H1 (cell line): ENCODE data around the gene APOBEC2.

Experiments
- CEBPB ChIP-seq: IDR thresholded peaks from 2 replicates; pipeline ENCODE4 v1.6.1; 2012; ENCODE audit warnings: low read depth, low read length
- EP300 ChIP-seq, 2 experiments: IDR thresholded peaks; 1 replicate in 1 of 2; 2 replicates in 1 of 2; pipeline ENCODE4 v1.6.1; 2011 to 2012; ENCODE audit warnings: low read depth in 2 of 2, low read length in 2 of 2, mild to moderate bottlenecking in 2 of 2, borderline replicate concordance in 1 of 2, inconsistent platforms in 1 of 2, moderate library complexity in 1 of 2
- EZH2 ChIP-seq: fragments of 200-600 bp; sonication (generic); IDR thresholded peaks from 2 replicates; pipeline ENCODE4 v1.7.1; 2012; ENCODE audit warnings: low read depth, mild to moderate bottlenecking, moderate library complexity, low read length, inconsistent platforms; ENCODE audit not compliant: severe bottlenecking
- NANOG ChIP-seq: IDR thresholded peaks from 2 replicates; pipeline ENCODE4 v1.6.1; 2011; ENCODE audit warnings: low read length, low read depth, mild to moderate bottlenecking, inconsistent platforms; ENCODE audit not compliant: insufficient read depth, poor library complexity, severe bottlenecking
- POLR2AphosphoS5 ChIP-seq: IDR thresholded peaks from 2 replicates; pipeline ENCODE4 v1.6.1; 2011; ENCODE audit warnings: low read depth, low read length
- SIX5 ChIP-seq: IDR thresholded peaks from 2 replicates; pipeline ENCODE4 v1.6.1; 2011; ENCODE audit warnings: mild to moderate bottlenecking, low read depth, low read length
- ZNF274 ChIP-seq: IDR thresholded peaks from 2 replicates; pipeline ENCODE4 v1.7.0; 2012; ENCODE audit warnings: low read length, borderline replicate concordance; ENCODE audit errors: extremely low read depth

DNA sequence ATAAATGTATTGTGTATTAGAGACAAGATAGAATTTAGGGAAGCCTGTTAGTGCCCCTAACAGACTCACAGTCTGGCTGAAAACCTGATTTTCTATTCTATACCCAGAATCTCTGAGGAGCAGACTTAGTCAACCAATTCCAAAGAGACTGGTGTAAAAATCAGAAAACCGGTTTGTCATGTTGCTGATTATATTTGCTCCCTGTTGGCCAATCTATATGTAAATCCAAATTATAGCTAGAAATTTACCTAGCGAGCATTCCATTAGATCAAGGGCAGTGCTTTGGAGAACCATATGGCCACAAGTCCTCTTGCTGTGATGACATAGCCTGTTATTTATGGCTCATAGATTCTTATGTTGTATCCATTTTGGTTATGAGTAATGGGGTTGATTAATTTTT lies 24.5 kb downstream of the APOBEC2 start:
- TF ChIP-seq NANOG (no peak), CEBPB (no peak), ZNF274 (no peak), SIX5 (no peak), EZH2 (no peak), POLR2AphosphoS5 (no peak), EP300 (IDR thresholded peaks at IDR 0.05; ENCODE audit: borderline replicate concordance in 1 of 2, low read depth in 2 of 2, low read length in 2 of 2) (no peak)
